ENCODE data around the gene C16orf54. TPM values are rescaled to one million over a fixed set of nuclear protein-coding genes. Genes with fewer than 3 reads are reported as not detected.
"Not testable (repeated sequence)": the region's sequence is repeated elsewhere in the genome, so short reads cannot be mapped to it uniquely, and the experiment has no call there.

The C16orf54 gene
- total and polyA plus RNA-seq, 9 of the 15 experiments (the other 6 are each of a cell fraction or from before 2014, with no cell fraction given), result 0.09 TPM; not detected in 8

DNA sequence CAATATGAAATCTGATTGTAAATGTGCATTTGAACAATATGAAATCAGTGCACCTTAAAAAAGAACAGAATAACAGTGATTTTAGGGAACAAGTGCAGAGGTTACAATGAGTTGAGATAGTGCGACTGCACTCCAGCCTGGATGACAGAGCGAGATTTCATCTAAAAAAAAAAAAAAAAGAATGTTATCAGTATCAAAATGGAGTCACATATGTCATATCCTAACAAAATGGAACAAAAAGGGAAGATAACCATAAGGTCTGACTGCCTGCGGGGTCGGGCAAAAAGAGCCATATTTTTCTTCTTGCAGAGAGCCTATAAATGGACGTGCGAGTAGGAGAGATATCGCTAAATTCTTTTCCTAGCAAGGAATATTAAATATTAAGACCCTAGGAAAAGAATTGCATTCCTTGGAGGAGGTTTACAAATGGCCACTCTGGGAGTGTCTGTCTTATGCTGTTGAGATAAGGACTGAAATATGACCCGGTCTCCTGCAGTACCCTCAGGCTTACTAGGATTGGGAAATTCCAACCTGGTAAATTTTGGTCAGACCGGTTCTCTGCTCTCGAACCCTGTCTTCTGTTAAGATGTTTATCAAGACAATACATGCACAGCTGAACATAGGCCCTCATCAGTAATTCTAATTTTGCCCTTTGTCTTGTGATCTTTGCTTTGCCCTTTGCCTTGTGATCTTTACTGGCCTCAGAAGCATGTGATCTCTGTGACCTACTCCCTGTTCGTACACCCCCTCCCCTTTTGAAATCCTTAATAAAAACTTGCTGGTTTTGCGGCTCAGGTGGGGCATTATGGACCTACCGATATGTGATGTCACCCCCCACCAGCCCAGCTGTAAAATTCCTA, 37.5 kb upstream of the C16orf54 start (continued):
- TF ChIP-seq, protein P1, sequence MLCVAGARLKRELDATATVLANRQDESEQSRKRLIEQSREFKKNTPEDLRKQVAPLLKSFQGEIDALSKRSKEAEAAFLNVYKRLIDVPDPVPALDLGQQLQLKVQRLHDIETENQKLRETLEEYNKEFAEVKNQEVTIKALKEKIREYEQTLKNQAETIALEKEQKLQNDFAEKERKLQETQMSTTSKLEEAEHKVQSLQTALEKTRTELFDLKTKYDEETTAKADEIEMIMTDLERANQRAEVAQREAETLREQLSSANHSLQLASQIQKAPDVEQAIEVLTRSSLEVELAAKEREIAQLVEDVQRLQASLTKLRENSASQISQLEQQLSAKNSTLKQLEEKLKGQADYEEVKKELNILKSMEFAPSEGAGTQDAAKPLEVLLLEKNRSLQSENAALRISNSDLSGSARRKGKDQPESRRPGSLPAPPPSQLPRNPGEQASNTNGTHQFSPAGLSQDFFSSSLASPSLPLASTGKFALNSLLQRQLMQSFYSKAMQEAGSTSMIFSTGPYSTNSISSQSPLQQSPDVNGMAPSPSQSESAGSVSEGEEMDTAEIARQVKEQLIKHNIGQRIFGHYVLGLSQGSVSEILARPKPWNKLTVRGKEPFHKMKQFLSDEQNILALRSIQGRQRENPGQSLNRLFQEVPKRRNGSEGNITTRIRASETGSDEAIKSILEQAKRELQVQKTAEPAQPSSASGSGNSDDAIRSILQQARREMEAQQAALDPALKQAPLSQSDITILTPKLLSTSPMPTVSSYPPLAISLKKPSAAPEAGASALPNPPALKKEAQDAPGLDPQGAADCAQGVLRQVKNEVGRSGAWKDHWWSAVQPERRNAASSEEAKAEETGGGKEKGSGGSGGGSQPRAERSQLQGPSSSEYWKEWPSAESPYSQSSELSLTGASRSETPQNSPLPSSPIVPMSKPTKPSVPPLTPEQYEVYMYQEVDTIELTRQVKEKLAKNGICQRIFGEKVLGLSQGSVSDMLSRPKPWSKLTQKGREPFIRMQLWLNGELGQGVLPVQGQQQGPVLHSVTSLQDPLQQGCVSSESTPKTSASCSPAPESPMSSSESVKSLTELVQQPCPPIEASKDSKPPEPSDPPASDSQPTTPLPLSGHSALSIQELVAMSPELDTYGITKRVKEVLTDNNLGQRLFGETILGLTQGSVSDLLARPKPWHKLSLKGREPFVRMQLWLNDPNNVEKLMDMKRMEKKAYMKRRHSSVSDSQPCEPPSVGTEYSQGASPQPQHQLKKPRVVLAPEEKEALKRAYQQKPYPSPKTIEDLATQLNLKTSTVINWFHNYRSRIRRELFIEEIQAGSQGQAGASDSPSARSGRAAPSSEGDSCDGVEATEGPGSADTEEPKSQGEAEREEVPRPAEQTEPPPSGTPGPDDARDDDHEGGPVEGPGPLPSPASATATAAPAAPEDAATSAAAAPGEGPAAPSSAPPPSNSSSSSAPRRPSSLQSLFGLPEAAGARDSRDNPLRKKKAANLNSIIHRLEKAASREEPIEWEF (CRISPR knock-in tag; IDR thresholded peaks at IDR 0.05), result peak; percentile 87
- TF ChIP-seq SOX6 (IDR thresholded peaks at IDR 0.05) (peak; percentile 77), ZNF583 (CRISPR knock-in tag; IDR thresholded peaks at IDR 0.05) (peak; percentile 94), E2F3 (CRISPR knock-in tag; IDR thresholded peaks at IDR 0.05) (peak; percentile 77; the same call in 1 of the 2 replicates), ILK (tag; IDR thresholded peaks at IDR 0.05; ENCODE audit: borderline replicate concordance, low read depth) (peak; percentile 74; the same call in 1 of the 2 replicates), ZNF134 (CRISPR knock-in tag; conservative IDR thresholded peaks at IDR 0.05) (peak; percentile 77), CBFA2T2 (conservative IDR thresholded peaks at IDR 0.05) (peak; percentile 26; the same call in 1 of the 2 replicates), ZNF41 (CRISPR knock-in tag; conservative IDR thresholded peaks at IDR 0.05) (peak; percentile 92), ZFP1 (CRISPR knock-in tag; IDR thresholded peaks at IDR 0.05) (peak; percentile 67; the same call in 1 of the 2 replicates), KDM1A (IDR thresholded peaks at IDR 0.05) (peak; percentile 96 to 97), ZNF3 (CRISPR knock-in tag; IDR thresholded peaks at IDR 0.05) (peak; percentile 25; the same call in 1 of the 2 replicates), HIVEP1 (CRISPR knock-in tag; IDR thresholded peaks at IDR 0.05) (peak; percentile 85; the same call in 1 of the 2 replicates)
- TF ChIP-seq, protein P2, sequence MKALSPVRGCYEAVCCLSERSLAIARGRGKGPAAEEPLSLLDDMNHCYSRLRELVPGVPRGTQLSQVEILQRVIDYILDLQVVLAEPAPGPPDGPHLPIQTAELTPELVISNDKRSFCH (CRISPR knock-in tag; IDR thresholded peaks at IDR 0.05), result not testable (repeated sequence)
- TF ChIP-seq, protein P2 (tag; IDR thresholded peaks at IDR 0.05), result peak; percentile 98
- TF ChIP-seq, protein P3, sequence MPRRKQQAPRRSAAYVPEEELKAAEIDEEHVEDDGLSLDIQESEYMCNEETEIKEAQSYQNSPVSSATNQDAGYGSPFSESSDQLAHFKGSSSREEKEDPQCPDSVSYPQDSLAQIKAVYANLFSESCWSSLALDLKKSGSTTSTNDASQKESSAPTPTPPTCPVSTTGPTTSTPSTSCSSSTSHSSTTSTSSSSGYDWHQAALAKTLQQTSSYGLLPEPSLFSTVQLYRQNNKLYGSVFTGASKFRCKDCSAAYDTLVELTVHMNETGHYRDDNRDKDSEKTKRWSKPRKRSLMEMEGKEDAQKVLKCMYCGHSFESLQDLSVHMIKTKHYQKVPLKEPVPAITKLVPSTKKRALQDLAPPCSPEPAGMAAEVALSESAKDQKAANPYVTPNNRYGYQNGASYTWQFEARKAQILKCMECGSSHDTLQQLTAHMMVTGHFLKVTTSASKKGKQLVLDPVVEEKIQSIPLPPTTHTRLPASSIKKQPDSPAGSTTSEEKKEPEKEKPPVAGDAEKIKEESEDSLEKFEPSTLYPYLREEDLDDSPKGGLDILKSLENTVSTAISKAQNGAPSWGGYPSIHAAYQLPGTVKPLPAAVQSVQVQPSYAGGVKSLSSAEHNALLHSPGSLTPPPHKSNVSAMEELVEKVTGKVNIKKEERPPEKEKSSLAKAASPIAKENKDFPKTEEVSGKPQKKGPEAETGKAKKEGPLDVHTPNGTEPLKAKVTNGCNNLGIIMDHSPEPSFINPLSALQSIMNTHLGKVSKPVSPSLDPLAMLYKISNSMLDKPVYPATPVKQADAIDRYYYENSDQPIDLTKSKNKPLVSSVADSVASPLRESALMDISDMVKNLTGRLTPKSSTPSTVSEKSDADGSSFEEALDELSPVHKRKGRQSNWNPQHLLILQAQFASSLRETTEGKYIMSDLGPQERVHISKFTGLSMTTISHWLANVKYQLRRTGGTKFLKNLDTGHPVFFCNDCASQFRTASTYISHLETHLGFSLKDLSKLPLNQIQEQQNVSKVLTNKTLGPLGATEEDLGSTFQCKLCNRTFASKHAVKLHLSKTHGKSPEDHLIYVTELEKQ (CRISPR knock-in tag; IDR thresholded peaks at IDR 0.05), result peak; percentile 85
- TF ChIP-seq, protein P4, sequence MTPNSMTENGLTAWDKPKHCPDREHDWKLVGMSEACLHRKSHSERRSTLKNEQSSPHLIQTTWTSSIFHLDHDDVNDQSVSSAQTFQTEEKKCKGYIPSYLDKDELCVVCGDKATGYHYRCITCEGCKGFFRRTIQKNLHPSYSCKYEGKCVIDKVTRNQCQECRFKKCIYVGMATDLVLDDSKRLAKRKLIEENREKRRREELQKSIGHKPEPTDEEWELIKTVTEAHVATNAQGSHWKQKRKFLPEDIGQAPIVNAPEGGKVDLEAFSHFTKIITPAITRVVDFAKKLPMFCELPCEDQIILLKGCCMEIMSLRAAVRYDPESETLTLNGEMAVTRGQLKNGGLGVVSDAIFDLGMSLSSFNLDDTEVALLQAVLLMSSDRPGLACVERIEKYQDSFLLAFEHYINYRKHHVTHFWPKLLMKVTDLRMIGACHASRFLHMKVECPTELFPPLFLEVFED (CRISPR knock-in tag; conservative IDR thresholded peaks at IDR 0.05), result 0 out of 2 replicates have a peak, but pooled peaks have one; percentile 65
